Ovary (tissue), 9 donors: Measurements from ENCODE around the gene ADORA1. TPM values are rescaled to one million over a fixed set of nuclear protein-coding genes. Genes with fewer than 3 reads are reported as not detected.

ENCODE experiments used
- DNase-seq, 5 donors: peaks; one replicate each; pipeline ENCODE4 v3.0.0-alpha.2; 2019 to 2020
- H3K27ac ChIP-seq, 2 donors: fragments of 200-600 bp; one replicate each; pipeline versions ENCODE4 v1.5.1 to v1.8.0; 2019 to 2022
- H3K27me3 ChIP-seq: fragments of 200-600 bp; one replicate; pipeline ENCODE4 v1.8.0; 2022
- H3K36me3 ChIP-seq: fragments of 200-600 bp; sonication (generic); one replicate; pipeline ENCODE4 v1.5.1; 2019
- H3K4me1 ChIP-seq: one replicate; pipeline ENCODE4 v1.8.1; 2013; ENCODE audit warnings: mild to moderate bottlenecking, moderate library complexity; ENCODE audit not compliant: insufficient read depth
- H3K4me3 ChIP-seq: fragments of 200-600 bp; sonication (generic); one replicate; pipeline ENCODE4 v1.5.1; 2017
- H3K9me3 ChIP-seq, 2 donors: fragments of 200-600 bp in 1 of 2; sonication (generic) in 1 of 2; one replicate each; pipeline versions ENCODE4 v1.5.1 to v1.8.1; 2013 to 2019; ENCODE audit warnings: mild to moderate bottlenecking in 1 of 2, moderate library complexity in 1 of 2
- CTCF ChIP-seq, 3 donors: fragments of 450-650 bp in 2 of 3; fragments of 200-600 bp in 1 of 3; IDR thresholded peaks; one replicate each; pipeline versions ENCODE4 v1.5.1 to v1.8.0; 2016 to 2022; ENCODE audit warnings: antibody characterized with exemption in 3 of 3, mild to moderate bottlenecking in 1 of 3
- EP300 ChIP-seq: sonication (generic); formaldehyde crosslinking; IDR thresholded peaks from one replicate; pipeline ENCODE4 v1.6.1; 2017; ENCODE audit warnings: antibody characterized with exemption
- POLR2A ChIP-seq: fragments of 450-650 bp; IDR thresholded peaks from one replicate; pipeline ENCODE4 v1.6.1; 2017; ENCODE audit warnings: antibody characterized with exemption, mild to moderate bottlenecking, moderate library complexity
- WGBS, 3 donors: extraction: QIAGEN DNeasy Blood & Tissue Kit in 1 of 3; methylation state at CpG; one replicate each; pipeline versions ENCODE4 v1.1.5 to v1.1.7; 2013 to 2017; 5-methylcytosine and 5-hydroxymethylcytosine counted together
- intact Hi-C, 4 donors: fragments of 100-400 bp; cut with DNase I; formaldehyde crosslinking; loops; one replicate each; pipeline versions ENCODE4 v1.11.0 to v1.15.1; 2022 to 2023
- polyA plus RNA-seq, 2 donors: library from polyadenylated mRNA; stranded (reverse); fragments of 200-250 nt in 1 of 2; fragments of 350-450 nt in 1 of 2; fragmentation: Illumina TruSeq in 1 of 2; extraction: RNeasy Lipid Tissue Mini Kit (QIAGEN cat#74804) in 1 of 2; gene quantifications; one replicate each; pipeline ENCODE4 v1.2.3, GENCODE V29; 2013 to 2014
- total RNA-seq, 7 donors: library from RNA; depleted of rRNA in 2 of 7; stranded (reverse); fragments of >200 nt in 2 of 7; fragmentation: NEBNext Ultra II Directional in 3 of 7; extraction: Animal tissue kit (Norgen Biotek cat#: 25700) in 3 of 7; gene quantifications; one replicate each; pipeline versions ENCODE4 v1.1.0 to v1.2.4, GENCODE V29; 2016 to 2023
- donor health status: DM: no; HTN: no; CAD: no; lungs with moderate emphysema.
- donor health status: DM: no; HTN: no; CAD: no.
- donor health status: Bipolar disorder and iron deficiency.
- donor health status: DM: yes; HTN: yes; CAD: no.
- donor health status: DM: no; HTN: no; CAD: no.
- donor health status: DM: yes; HTN: yes; CAD: no.

Gene ADORA1
- total and polyA plus RNA-seq, 9 donors: 0.15 to 1.3 (median 0.60) TPM

DNA sequence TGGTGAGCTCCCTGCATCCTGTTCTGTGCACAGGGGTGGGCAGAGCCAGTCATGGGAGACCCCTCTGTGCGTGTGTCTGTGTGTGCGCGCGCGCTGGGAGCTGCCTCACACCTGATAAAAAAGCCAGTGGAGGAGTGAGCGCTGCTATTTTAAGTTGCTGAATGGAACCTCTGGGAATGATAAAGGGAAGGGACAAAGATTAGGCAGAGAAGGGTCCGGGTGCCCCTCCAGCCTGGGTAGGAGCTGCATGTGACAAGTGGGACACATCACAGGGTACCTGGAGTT, 847 bp downstream of the ADORA1 start:
- whole genome bisulfite sequencing, 3 donors: 7 to 29% (median 13%) methylated on average over 7 of the region's 7 CpGs
- TF ChIP-seq CTCF (IDR thresholded peaks at IDR 0.05): no peak
- TF ChIP-seq POLR2A: no peak
- no peak for TF ChIP-seq EP300
- Histone ChIP-seq H3K4me1 (peaks cover 8% of the 10 kb centered on the region), H3K9me3 (no peaks in the 10 kb centered on the region), H3K27ac (no peak overlapping the region), H3K4me3 (peak overlapping the region; percentile 25), H3K36me3 (no peaks in the 10 kb centered on the region), H3K27me3 (no peaks in the 10 kb centered on the region)
- intact Hi-C loops: loop anchor here in 1 of 4 donors (5.0 kb wide), 1 partner anchor 89 kb away; no protein-coding TSS in a partner anchor
- DNase-seq: no peak

GRCh38 chr1:203128716-203129500, 1.4 kb downstream of the ADORA1 start:
- H3K4me3 ChIP-seq: no peak overlapping the region
- DNase-seq: peak in 1 of 5 donors; percentile 34
- 89 to 91% (median 90%) methylated on average over 29 of the region's 29 CpGs for WGBS, 3 donors
- H3K27me3 ChIP-seq: no peaks in the 10 kb centered on the region
- H3K27ac ChIP-seq: no peak overlapping the region
- H3K36me3 ChIP-seq: no peaks in the 10 kb centered on the region
- H3K9me3 ChIP-seq: no peaks in the 10 kb centered on the region
- no peak for TF ChIP-seq EP300
- TF ChIP-seq CTCF (IDR thresholded peaks at IDR 0.05): no peak
- TF ChIP-seq POLR2A: no peak
- H3K4me1 ChIP-seq: peaks cover 7% of the 10 kb centered on the region
- intact Hi-C loops: loop anchor here in 1 of 4 donors (5.0 kb wide), 1 partner anchor 88 kb away; no protein-coding TSS in a partner anchor

DNA sequence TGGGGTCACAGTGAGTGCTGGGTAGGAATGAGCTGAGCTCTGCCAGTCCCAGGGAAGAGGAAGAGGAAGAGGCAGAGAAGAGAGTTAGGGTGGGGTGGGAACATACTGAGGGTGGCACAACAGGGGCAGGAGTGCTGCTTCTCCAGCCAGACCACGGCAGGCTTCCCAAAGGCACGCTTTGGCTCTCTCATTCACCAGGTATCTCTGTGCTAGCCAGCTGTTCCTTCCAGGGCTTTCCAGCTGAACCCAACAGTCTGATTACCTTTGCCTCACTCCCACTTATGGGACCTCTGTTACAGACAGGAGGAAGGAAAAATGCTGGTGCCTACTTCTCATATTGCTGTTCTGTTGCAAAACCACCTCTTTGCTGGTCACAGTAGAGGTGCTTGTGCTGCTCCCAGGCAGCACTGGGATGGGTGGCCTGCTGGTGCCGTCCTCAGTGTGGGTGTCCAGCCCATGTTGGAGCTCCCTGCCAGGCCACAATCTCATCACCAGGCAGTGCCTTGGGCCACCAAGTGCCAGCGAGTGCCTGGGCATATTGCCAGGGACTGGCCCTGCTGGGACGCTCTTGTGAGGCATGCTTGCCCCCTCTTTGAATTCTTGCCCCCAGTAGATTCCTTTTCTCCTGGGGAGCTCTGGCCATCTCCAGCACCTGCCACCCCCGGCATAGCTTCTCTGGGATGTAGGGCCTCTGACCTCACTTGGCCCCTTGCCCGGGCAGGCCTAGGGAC, 2.1 kb downstream of the ADORA1 start:
- intact Hi-C loops: loop anchor here in 1 of 4 donors (5.0 kb wide), 1 partner anchor 88 kb away; no protein-coding TSS in a partner anchor
- no peaks in the 10 kb centered on the region for H3K27me3 ChIP-seq
- 48 to 55% (median 55%) methylated on average over 7 of the region's 7 CpGs for WGBS, 3 donors
- H3K36me3 ChIP-seq: no peaks in the 10 kb centered on the region
- no peak overlapping the region for H3K27ac ChIP-seq
- H3K9me3 ChIP-seq: no peaks in the 10 kb centered on the region
- peak in 2 of 5 donors; percentile 23 to 44 for DNase-seq
- H3K4me3 ChIP-seq: no peak overlapping the region
- TF ChIP-seq CTCF (IDR thresholded peaks at IDR 0.05) (no peak), EP300 (no peak), POLR2A (no peak)
- H3K4me1 ChIP-seq: peaks cover 5% of the 10 kb centered on the region

DNA sequence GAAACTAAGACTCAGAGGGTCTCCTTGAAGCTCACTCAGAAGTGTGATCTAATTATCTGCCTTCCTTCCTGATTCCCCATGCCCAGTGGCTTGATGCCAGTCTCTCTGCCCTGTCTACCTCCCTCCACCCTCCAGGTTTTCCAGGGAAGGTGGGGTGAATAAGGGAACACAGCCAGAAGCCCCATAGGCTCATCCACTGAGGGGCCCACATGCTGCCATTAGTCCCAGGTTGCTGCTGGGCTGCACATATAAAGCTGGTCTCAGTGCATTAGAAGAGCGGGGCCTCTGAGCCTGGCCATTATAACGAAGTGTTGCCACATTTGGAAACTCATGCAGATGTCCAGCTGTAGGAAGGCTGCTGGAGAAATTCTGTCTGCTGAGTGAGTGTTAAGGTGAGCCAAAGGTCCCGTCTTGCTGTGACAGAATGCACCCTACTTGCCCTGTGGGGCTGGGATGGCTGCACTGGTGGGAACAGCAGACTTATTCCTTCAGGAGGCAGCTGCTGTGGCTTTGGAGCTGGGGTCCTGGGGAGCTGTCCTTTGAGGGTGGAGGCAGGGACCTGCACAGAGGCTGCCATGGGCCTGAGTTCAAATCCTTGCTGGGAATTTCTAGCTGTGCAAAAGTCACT, 2.9 kb downstream of the ADORA1 start:
- intact Hi-C loops: no loop called here
- TF ChIP-seq POLR2A (no peak), CTCF (IDR thresholded peaks at IDR 0.05) (no peak), EP300 (no peak)
- DNase-seq: peak in 1 of 5 donors; percentile 18
- H3K4me1 ChIP-seq: peaks cover 5% of the 10 kb centered on the region
- H3K9me3 ChIP-seq: no peaks in the 10 kb centered on the region
- H3K36me3 ChIP-seq: no peaks in the 10 kb centered on the region
- H3K27me3 ChIP-seq: no peaks in the 10 kb centered on the region
- H3K27ac ChIP-seq: no peak overlapping the region
- WGBS, 3 donors: 83 to 88% (median 86%) methylated on average over 3 of the region's 3 CpGs
- no peak overlapping the region for H3K4me3 ChIP-seq
